ENCODE measurements around the gene CBFB. TPM values are rescaled to one million over a fixed set of nuclear protein-coding genes. Genes with fewer than 3 reads are reported as not detected.

Gene CBFB
- total and polyA plus RNA-seq, 2 of the 4 experiments (the other 2 are of a cell fraction) = 44.2 to 48.0 TPM

GRCh38 chr16:67116388-67117311 lies 87.7 kb downstream of the CBFB start:
- no peak overlapping the region for H2AK5ac ChIP-seq (ENCODE audit: low read depth, low read length)
- H4K91ac ChIP-seq (ENCODE audit: insufficient read depth, low read depth, low read length) = no peak overlapping the region
- H2BK20ac ChIP-seq (ENCODE audit: low read depth, low read length) = no peak overlapping the region
- no peak overlapping the region for H3K4me3 ChIP-seq (ENCODE audit: insufficient read depth, low read depth, low read length)
- no peak overlapping the region for H3K27ac ChIP-seq (ENCODE audit: insufficient read depth, low read length)
- no peak overlapping the region for H3K4me2 ChIP-seq (ENCODE audit: low read depth, low read length)
- H4K5ac ChIP-seq (ENCODE audit: low read depth, low read length) = no peak overlapping the region
- ChIA-PET POLR2A (ENCODE audit: unreplicated experiment) (interaction anchor here (0.6 kb wide), 1 partner anchor 84 kb away, joined by 7 read pairs; no protein-coding TSS in a partner anchor), CTCF (interaction anchor here (0.6 to 1.4 kb wide), 2 partner anchors 16 to 167 kb away, joined by 3 to 7 read pairs; no protein-coding TSS in a partner anchor)
- H3K9me1 ChIP-seq (ENCODE audit: insufficient read depth, low read length) = peaks cover 19% of the 10 kb centered on the region
- no peak overlapping the region for H3K4ac ChIP-seq (ENCODE audit: low read depth, low read length)
- peaks cover 10% of the 10 kb centered on the region for H3K4me1 ChIP-seq (ENCODE audit: control insufficient read depth, insufficient read depth, low read length)
- H4K8ac ChIP-seq (ENCODE audit: low read depth in 2 of 2, low read length in 2 of 2) = no peak overlapping the region
- H2BK120ac ChIP-seq (ENCODE audit: low read depth, low read length) = no peak overlapping the region
- H3K9me3 ChIP-seq (ENCODE audit: control insufficient read depth, insufficient read depth, low read length) = no peaks in the 10 kb centered on the region
- WGBS, 2 experiments (ENCODE audit: extremely low coverage in 2 of 2, insufficient read length in 1 of 2) = 96% methylated on average over 5 of the region's 13 CpGs; no CpG with 5 or more reads in 1 of the 2 experiments
- in situ Hi-C loops (cut with MboI; ENCODE audit: low sequenced_read_pairs) = no loop called here
- H3K14ac ChIP-seq (replicated peaks; ENCODE audit: low read depth, low read length) = no peak overlapping the region
- H4K20me1 ChIP-seq (ENCODE audit: insufficient read depth, low read length) = peaks cover 60% of the 10 kb centered on the region
- dilution Hi-C loops (cut with HindIII; ENCODE audit: low sequenced_read_pairs, unreplicated experiment) = no loop called here
- no peak overlapping the region for H3K9ac ChIP-seq (ENCODE audit: low read depth, low read length)
- H2BK5ac ChIP-seq (ENCODE audit: low read depth, low read length, poor library complexity, severe bottlenecking) = no peak overlapping the region
- H3K23ac ChIP-seq (ENCODE audit: low read depth, low read length) = peak overlapping the region; percentile 36; the same call in 1 of the 2 replicates
- no peak for DNase-seq
- ATAC-seq (ENCODE audit: low read depth) = no peak
- H2BK15ac ChIP-seq (ENCODE audit: low read depth, low read length) = no peak overlapping the region
- no peak overlapping the region for H2AK9ac ChIP-seq (replicated peaks; ENCODE audit: low read depth, low read length, poor library complexity)
- TF ChIP-seq RCOR1 (IDR thresholded peaks at IDR 0.05; ENCODE audit: insufficient replicate concordance, low read length) (no peak), SMC3 (IDR thresholded peaks at IDR 0.05; ENCODE audit: low read depth, low read length) (no peak), POLR2A (IDR thresholded peaks at IDR 0.05; ENCODE audit: low read depth, low read length) (no peak), BHLHE40 (IDR thresholded peaks at IDR 0.05; ENCODE audit: low read depth, low read length) (no peak), CHD1 (IDR thresholded peaks at IDR 0.05; ENCODE audit: low read depth, low read length) (no peak), ELK1 (IDR thresholded peaks at IDR 0.05; ENCODE audit: borderline replicate concordance, low read depth, low read length) (no peak), FOS (IDR thresholded peaks at IDR 0.05; ENCODE audit: low read depth, low read length) (no peak), CEBPB (IDR thresholded peaks at IDR 0.05; ENCODE audit: low read depth, low read length) (no peak), MAZ (IDR thresholded peaks at IDR 0.05; ENCODE audit: borderline replicate concordance, low read depth, low read length) (no peak)
- TF ChIP-seq, protein P1, sequence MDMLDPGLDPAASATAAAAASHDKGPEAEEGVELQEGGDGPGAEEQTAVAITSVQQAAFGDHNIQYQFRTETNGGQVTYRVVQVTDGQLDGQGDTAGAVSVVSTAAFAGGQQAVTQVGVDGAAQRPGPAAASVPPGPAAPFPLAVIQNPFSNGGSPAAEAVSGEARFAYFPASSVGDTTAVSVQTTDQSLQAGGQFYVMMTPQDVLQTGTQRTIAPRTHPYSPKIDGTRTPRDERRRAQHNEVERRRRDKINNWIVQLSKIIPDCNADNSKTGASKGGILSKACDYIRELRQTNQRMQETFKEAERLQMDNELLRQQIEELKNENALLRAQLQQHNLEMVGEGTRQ (IDR thresholded peaks at IDR 0.05; ENCODE audit: low read depth, low read length) = no peak
- TF ChIP-seq, protein P2, sequence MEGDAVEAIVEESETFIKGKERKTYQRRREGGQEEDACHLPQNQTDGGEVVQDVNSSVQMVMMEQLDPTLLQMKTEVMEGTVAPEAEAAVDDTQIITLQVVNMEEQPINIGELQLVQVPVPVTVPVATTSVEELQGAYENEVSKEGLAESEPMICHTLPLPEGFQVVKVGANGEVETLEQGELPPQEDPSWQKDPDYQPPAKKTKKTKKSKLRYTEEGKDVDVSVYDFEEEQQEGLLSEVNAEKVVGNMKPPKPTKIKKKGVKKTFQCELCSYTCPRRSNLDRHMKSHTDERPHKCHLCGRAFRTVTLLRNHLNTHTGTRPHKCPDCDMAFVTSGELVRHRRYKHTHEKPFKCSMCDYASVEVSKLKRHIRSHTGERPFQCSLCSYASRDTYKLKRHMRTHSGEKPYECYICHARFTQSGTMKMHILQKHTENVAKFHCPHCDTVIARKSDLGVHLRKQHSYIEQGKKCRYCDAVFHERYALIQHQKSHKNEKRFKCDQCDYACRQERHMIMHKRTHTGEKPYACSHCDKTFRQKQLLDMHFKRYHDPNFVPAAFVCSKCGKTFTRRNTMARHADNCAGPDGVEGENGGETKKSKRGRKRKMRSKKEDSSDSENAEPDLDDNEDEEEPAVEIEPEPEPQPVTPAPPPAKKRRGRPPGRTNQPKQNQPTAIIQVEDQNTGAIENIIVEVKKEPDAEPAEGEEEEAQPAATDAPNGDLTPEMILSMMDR (conservative IDR thresholded peaks at IDR 0.05; ENCODE audit: low read depth, low read length) = no peak
- H3K18ac ChIP-seq (ENCODE audit: low read depth, low read length) = no peak overlapping the region
- H3K79me1 ChIP-seq (ENCODE audit: low read depth in 1 of 2, low read length in 2 of 2) = peaks cover 42 to 87% of the 10 kb centered on the region in 2 experiments
- H3K36me3 ChIP-seq (ENCODE audit: control insufficient read depth, insufficient read depth, low read length) = peaks cover 5% of the 10 kb centered on the region
- no peak overlapping the region for H3K56ac ChIP-seq (ENCODE audit: extremely low read depth, insufficient read depth, low read length)
- no peaks in the 10 kb centered on the region for H3K27me3 ChIP-seq (ENCODE audit: control insufficient read depth, insufficient read depth, low read length)
- intact Hi-C loops (cut with micrococcal nuclease) = no loop called here
- no TSS peak for BruUV-seq (replicated peaks)
- H2AFZ ChIP-seq (replicated peaks; ENCODE audit: low read length, poor library complexity) = no peak overlapping the region

Data from IMR-90 (cell line).